ENCODE results near the gene ZNF530. TPM values are rescaled to one million over a fixed set of nuclear protein-coding genes. Genes with fewer than 3 reads are reported as not detected.

The ZNF530 gene
- total RNA-seq, 2 donors from 2014 or later, result 5.6 to 10.1 TPM

- H3K27ac ChIP-seq (ENCODE audit: low read depth, low read length), result no peak overlapping the region
- peaks cover 7% of the 10 kb centered on the region for H3K9me3 ChIP-seq (ENCODE audit: control insufficient read depth, low read length)
- H3K4me3 ChIP-seq (ENCODE audit: low read length), result no peak overlapping the region
- no peaks in the 10 kb centered on the region for H3K36me3 ChIP-seq (ENCODE audit: control insufficient read depth, insufficient read depth, low read length)
- H3K4me1 ChIP-seq (ENCODE audit: control insufficient read depth, insufficient read depth, low read length), result no peaks in the 10 kb centered on the region
- H3K9ac ChIP-seq (ENCODE audit: extremely low read depth, low read length, poor library complexity, severe bottlenecking), result no peak overlapping the region
- peaks cover 60% of the 10 kb centered on the region for H3K27me3 ChIP-seq (ENCODE audit: control insufficient read depth, insufficient read depth, low read length, poor library complexity, severe bottlenecking)
- TF ChIP-seq, protein P1, sequence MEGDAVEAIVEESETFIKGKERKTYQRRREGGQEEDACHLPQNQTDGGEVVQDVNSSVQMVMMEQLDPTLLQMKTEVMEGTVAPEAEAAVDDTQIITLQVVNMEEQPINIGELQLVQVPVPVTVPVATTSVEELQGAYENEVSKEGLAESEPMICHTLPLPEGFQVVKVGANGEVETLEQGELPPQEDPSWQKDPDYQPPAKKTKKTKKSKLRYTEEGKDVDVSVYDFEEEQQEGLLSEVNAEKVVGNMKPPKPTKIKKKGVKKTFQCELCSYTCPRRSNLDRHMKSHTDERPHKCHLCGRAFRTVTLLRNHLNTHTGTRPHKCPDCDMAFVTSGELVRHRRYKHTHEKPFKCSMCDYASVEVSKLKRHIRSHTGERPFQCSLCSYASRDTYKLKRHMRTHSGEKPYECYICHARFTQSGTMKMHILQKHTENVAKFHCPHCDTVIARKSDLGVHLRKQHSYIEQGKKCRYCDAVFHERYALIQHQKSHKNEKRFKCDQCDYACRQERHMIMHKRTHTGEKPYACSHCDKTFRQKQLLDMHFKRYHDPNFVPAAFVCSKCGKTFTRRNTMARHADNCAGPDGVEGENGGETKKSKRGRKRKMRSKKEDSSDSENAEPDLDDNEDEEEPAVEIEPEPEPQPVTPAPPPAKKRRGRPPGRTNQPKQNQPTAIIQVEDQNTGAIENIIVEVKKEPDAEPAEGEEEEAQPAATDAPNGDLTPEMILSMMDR (conservative IDR thresholded peaks at IDR 0.05), result no peak
- no peak for DNase-seq
- peaks cover 65% of the 10 kb centered on the region for H3K27me3 Mint-ChIP-seq (ENCODE audit: insufficient read depth)
- H3K36me3 Mint-ChIP-seq (ENCODE audit: low read depth), result no peaks in the 10 kb centered on the region
- H3K27ac Mint-ChIP-seq, result no peak overlapping the region
- peaks cover 7% of the 10 kb centered on the region for H3K9me3 Mint-ChIP-seq
- H3K4me3 Mint-ChIP-seq, result no peak overlapping the region
- H3K4me1 Mint-ChIP-seq, result peaks cover 3% of the 10 kb centered on the region
- WGBS, 2 experiments (ENCODE audit: insufficient coverage in 1 of 2, insufficient read length in 1 of 2), result 80% methylated on average over 1 of the region's 1 CpG; no CpG with 5 or more reads in 1 of the 2 experiments
Observed at GRCh38 chr19:57656346-57656745, 56.7 kb downstream of the ZNF530 start.

Other genes with a start within 250 kb of the ZNF530 start
- 10 to 100 TPM; 11.6 to 12.3 TPM for gene ZNF304, start 248.6 kb upstream of the ZNF530 start, total RNA-seq
- gene TRAPPC2B, start 236.3 kb upstream of the ZNF530 start, total RNA-seq, result 1 to 10 TPM; 9.2 to 9.5 TPM
- 1 to 10 TPM; 1.5 to 3.5 TPM for gene ZNF547, start 236.3 kb upstream of the ZNF530 start, total RNA-seq
- gene ZNF548, start 210.0 kb upstream of the ZNF530 start, total RNA-seq, result 10 to 100 TPM; 15.2 to 15.5 TPM
- 1 to 10 TPM; 7.6 to 9.2 TPM for gene ZNF17, start 188.7 kb upstream of the ZNF530 start, total RNA-seq
- gene ZNF749, start 164.6 kb upstream of the ZNF530 start, total RNA-seq, result 10 to 100 TPM; 25.0 to 28.5 TPM
- 1 to 10 TPM in 1 of 2 donors, under 1 TPM in 1; 0.68 to 1.2 TPM for gene VN1R1, start 142.7 kb upstream of the ZNF530 start, total RNA-seq
- gene ZNF772, start 122.3 kb upstream of the ZNF530 start, total RNA-seq, result 10 to 100 TPM in 1 of 2 donors, 1 to 10 TPM in 1; 9.1 to 11.8 TPM
- gene ZNF419, start 112.1 kb upstream of the ZNF530 start, total RNA-seq, result 10 to 100 TPM; 16.8 to 17.0 TPM
- 10 to 100 TPM in 1 of 2 donors, 1 to 10 TPM in 1; 7.9 to 12.4 TPM for gene ZNF773, start 99.9 kb upstream of the ZNF530 start, total RNA-seq
- 10 to 100 TPM in 1 of 2 donors, 1 to 10 TPM in 1; 9.5 to 14.0 TPM for gene ZNF549, start 72.5 kb upstream of the ZNF530 start, total RNA-seq
- 10 to 100 TPM; 12.3 to 16.2 TPM for gene ZNF550, start 40.0 kb upstream of the ZNF530 start, total RNA-seq
- 1 to 10 TPM; 8.0 to 9.1 TPM for gene ZNF416, start 21.0 kb upstream of the ZNF530 start, total RNA-seq
- 10 to 100 TPM; 15.8 to 25.7 TPM for gene ZIK1, start 15.7 kb upstream of the ZNF530 start, total RNA-seq
- gene ZNF134, start 14.4 kb downstream of the ZNF530 start, total RNA-seq, result 10 to 100 TPM; 30.8 to 37.5 TPM
- 10 to 100 TPM; 17.4 to 20.7 TPM for gene ZNF211, start 33.3 kb downstream of the ZNF530 start, total RNA-seq
- not detected for gene ZSCAN4, start 69.0 kb downstream of the ZNF530 start, total RNA-seq
- 10 to 100 TPM; 15.2 to 19.0 TPM for gene ZNF551, start 82.1 kb downstream of the ZNF530 start, total RNA-seq
- 10 to 100 TPM; 15.9 to 21.2 TPM for gene ZNF154, start 109.3 kb downstream of the ZNF530 start, total RNA-seq
- gene ZNF671, start 127.7 kb downstream of the ZNF530 start, total RNA-seq, result 1 to 10 TPM; 6.0 to 9.6 TPM
- gene ZNF776, start 146.9 kb downstream of the ZNF530 start, total RNA-seq, result 10 to 100 TPM; 16.2 to 21.4 TPM
- 10 to 100 TPM; 15.1 to 17.0 TPM for gene ZNF586, start 169.8 kb downstream of the ZNF530 start, total RNA-seq
- gene ZNF552, start 215.0 kb downstream of the ZNF530 start, total RNA-seq, result 10 to 100 TPM; 17.4 to 18.8 TPM
- 10 to 100 TPM; 37.0 to 39.9 TPM for gene ZNF587B, start 230.4 kb downstream of the ZNF530 start, total RNA-seq
- 10 to 100 TPM; 64.1 to 98.1 TPM for gene ZNF587, start 250.0 kb downstream of the ZNF530 start, total RNA-seq